H1 (cell line): ENCODE measurements around the gene ZFAND2B. TPM values are rescaled to one million over a fixed set of nuclear protein-coding genes. Genes with fewer than 3 reads are reported as not detected.

Experiments
- CTCF ChIA-PET: fragments of 300-600 bp; sonication (Branson Sonifier 250); formaldehyde crosslinking; loops from one replicate; lab custom pipeline; 2021; ENCODE audit not compliant: partially characterized antibody; lab: Charles Lee
- POLR2A ChIA-PET: fragments of 300-600 bp; sonication (Branson Sonifier 250); formaldehyde crosslinking; loops from one replicate; lab custom pipeline; 2021; ENCODE audit warnings: inconsistent platforms; ENCODE audit not compliant: partially characterized antibody; lab: Charles Lee
- DNase-seq, 2 experiments: peaks; one replicate each; pipeline versions ENCODE4 v3.0.0 to v3.0.0-alpha.2; 2010 to 2022; ENCODE audit warnings: low spot score in 2 of 2, low read depth in 1 of 2, mixed read lengths in 1 of 2
- FAIRE-seq: peaks from 2 replicates; lab custom pipeline; 2011; peaks lifted over from hg19 to GRCh38; lab: Jason Lieb, UNC
- H2AFZ ChIP-seq: 2 replicates; pipeline ENCODE4 v1.8.1; 2012; ENCODE audit warnings: low read length, inconsistent platforms
- H2AK5ac ChIP-seq: 2 replicates; pipeline ENCODE4 v1.6.1; 2013; ENCODE audit warnings: low read depth, low read length
- H2BK120ac ChIP-seq: replicated peaks from 2 replicates; pipeline ENCODE3; 2013; ENCODE audit warnings: low read depth, low read length, inconsistent platforms
- H2BK12ac ChIP-seq: 2 replicates; pipeline ENCODE4 v1.6.1; 2013; ENCODE audit warnings: low read depth, low read length
- H2BK15ac ChIP-seq: 2 replicates; pipeline ENCODE4 v1.6.1; 2013; ENCODE audit warnings: low read length
- H2BK20ac ChIP-seq: 2 replicates; pipeline ENCODE4 v1.6.1; 2013; ENCODE audit warnings: low read length
- H2BK5ac ChIP-seq: 2 replicates; pipeline ENCODE4 v1.6.1; 2013; ENCODE audit warnings: low read depth, low read length
- H3K14ac ChIP-seq: 2 replicates; pipeline ENCODE4 v1.6.1; 2013; ENCODE audit warnings: inconsistent platforms; ENCODE audit not compliant: insufficient read length
- H3K18ac ChIP-seq: 2 replicates; pipeline ENCODE4 v1.6.1; 2013; ENCODE audit warnings: low read length; ENCODE audit errors: extremely low read depth
- H3K23ac ChIP-seq: 2 replicates; pipeline ENCODE4 v1.6.1; 2013; ENCODE audit warnings: inconsistent platforms; ENCODE audit not compliant: insufficient read length
- H3K23me2 ChIP-seq: 2 replicates; pipeline ENCODE4 v1.6.1; 2013; ENCODE audit warnings: low read depth, low read length
- H3K27ac ChIP-seq: 2 replicates; pipeline ENCODE4 v1.6.1; 2011; ENCODE audit warnings: low read depth, low read length, inconsistent platforms
- H3K27me3 ChIP-seq, 4 experiments: replicated peaks in 1 of 4; 1 replicate in 1 of 4; 2 replicates in 3 of 4; pipeline versions ENCODE4 v1.6.1 to v1.8.1; 2011 to 2013; ENCODE audit warnings: low read length in 3 of 4, mild to moderate bottlenecking in 3 of 4, inconsistent platforms in 2 of 4, mixed read lengths in 2 of 4, moderate library complexity in 1 of 4; ENCODE audit not compliant: control insufficient read depth in 3 of 4, insufficient read depth in 3 of 4; ENCODE audit errors: extremely low read depth in 1 of 4
- H3K36me3 ChIP-seq, 4 experiments: 2 replicates each; pipeline versions ENCODE4 v1.6.1 to v1.8.1; 2011 to 2013; ENCODE audit warnings: mild to moderate bottlenecking in 4 of 4, low read length in 3 of 4, moderate library complexity in 2 of 4, control low read depth in 1 of 4, inconsistent platforms in 1 of 4; ENCODE audit not compliant: insufficient read depth in 4 of 4, control insufficient read depth in 2 of 4
- H3K4ac ChIP-seq: replicated peaks from 2 replicates; pipeline ENCODE3; 2013; ENCODE audit warnings: low read length, low read depth, mixed read lengths, inconsistent platforms; ENCODE audit not compliant: insufficient read length
- H3K4me1 ChIP-seq, 4 experiments: replicated peaks in 1 of 4; 1 replicate in 1 of 4; 2 replicates in 3 of 4; pipeline versions ENCODE4 v1.6.1 to v1.8.1; 2011 to 2013; ENCODE audit warnings: low read length in 3 of 4, inconsistent platforms in 2 of 4, mixed read lengths in 1 of 4; ENCODE audit not compliant: insufficient read depth in 4 of 4, control insufficient read depth in 3 of 4
- H3K4me2 ChIP-seq, 2 experiments: 2 replicates each; pipeline versions ENCODE4 v1.6.1 to v1.8.1; 2011 to 2013; ENCODE audit warnings: low read depth in 2 of 2, low read length in 2 of 2, control low read depth in 1 of 2, inconsistent platforms in 1 of 2, mild to moderate bottlenecking in 1 of 2; ENCODE audit not compliant: insufficient read depth in 1 of 2
- H3K4me3 ChIP-seq, 4 experiments: fragments of 200-600, 300-600 bp in 1 of 4; sonication (generic), shearing (Covaris generic), sonication (Bioruptor Twin) in 1 of 4; 2 replicates each; pipeline versions ENCODE4 v1.5.1 to v1.8.1; 2011 to 2016; ENCODE audit warnings: low read length in 4 of 4, low read depth in 3 of 4, control low read depth in 2 of 4, inconsistent platforms in 2 of 4, mild to moderate bottlenecking in 2 of 4, mixed read lengths in 1 of 4, moderate library complexity in 1 of 4; ENCODE audit not compliant: insufficient read depth in 2 of 4; ENCODE audit errors: extremely low read depth in 1 of 4
- H3K56ac ChIP-seq: replicated peaks from 2 replicates; pipeline ENCODE3; 2013; ENCODE audit warnings: low read depth, mild to moderate bottlenecking, mixed read lengths, low read length, inconsistent platforms; ENCODE audit not compliant: insufficient read length
- H3K79me1 ChIP-seq: 2 replicates; pipeline ENCODE4 v1.6.1; 2013; ENCODE audit warnings: low read depth, low read length, control low read depth
- H3K79me2 ChIP-seq, 2 experiments: 2 replicates each; pipeline versions ENCODE4 v1.6.1 to v1.8.1; 2012 to 2013; ENCODE audit warnings: low read length in 2 of 2, mild to moderate bottlenecking in 2 of 2, inconsistent platforms in 1 of 2; ENCODE audit not compliant: insufficient read depth in 2 of 2, control insufficient read depth in 1 of 2
- H3K9ac ChIP-seq, 4 experiments: replicated peaks in 1 of 4; 1 replicate in 1 of 4; 2 replicates in 3 of 4; pipeline versions ENCODE4 v1.6.1 to v1.8.1; 2011 to 2013; ENCODE audit warnings: low read depth in 3 of 4, low read length in 3 of 4, control low read depth in 2 of 4, mild to moderate bottlenecking in 2 of 4, moderate library complexity in 2 of 4, inconsistent platforms in 1 of 4; ENCODE audit errors: extremely low read depth in 1 of 4
- H3K9me3 ChIP-seq, 2 experiments: 2 replicates each; pipeline versions ENCODE4 v1.6.1 to v1.8.1; 2012 to 2013; ENCODE audit warnings: mild to moderate bottlenecking in 2 of 2, moderate library complexity in 2 of 2, control low read depth in 1 of 2, inconsistent platforms in 1 of 2, low read depth in 1 of 2, low read length in 1 of 2, mixed read lengths in 1 of 2; ENCODE audit not compliant: insufficient read depth in 2 of 2
- H4K20me1 ChIP-seq, 2 experiments: replicated peaks in 1 of 2; 2 replicates each; pipeline versions ENCODE3 to v1.8.1; 2011 to 2013; ENCODE audit warnings: inconsistent platforms in 2 of 2, low read length in 2 of 2, mild to moderate bottlenecking in 1 of 2; ENCODE audit not compliant: insufficient read depth in 2 of 2, control insufficient read depth in 1 of 2
- H4K5ac ChIP-seq: 2 replicates; pipeline ENCODE4 v1.6.1; 2013; ENCODE audit warnings: low read length, low read depth, mixed read lengths, inconsistent platforms; ENCODE audit not compliant: insufficient read length
- H4K8ac ChIP-seq: 2 replicates; pipeline ENCODE4 v1.8.0; 2013; ENCODE audit warnings: mild to moderate bottlenecking, moderate library complexity, low read length, inconsistent platforms; ENCODE audit not compliant: insufficient read depth; ENCODE audit errors: extremely low read depth
- H4K91ac ChIP-seq: replicated peaks from 2 replicates; pipeline ENCODE3; 2013; ENCODE audit warnings: low read length, mixed read lengths, inconsistent platforms; ENCODE audit not compliant: insufficient read length
- ASH2L ChIP-seq: fragments of 200-600, 300-600 bp; sonication (generic); IDR thresholded peaks from one replicate; pipeline ENCODE4 v1.7.1; 2017; ENCODE audit warnings: low read length
- CBX8 ChIP-seq: fragments of 300-800, 300-1000 bp; sonication (generic); IDR thresholded peaks from 2 replicates; pipeline ENCODE4 v1.7.1; 2016; ENCODE audit warnings: low read depth, low read length, borderline replicate concordance
- HDAC2 ChIP-seq, 2 experiments: fragments of 300-600 bp in 1 of 2; sonication (generic) in 1 of 2; IDR thresholded peaks; 2 replicates each; pipeline ENCODE4 v1.6.1; 2011 to 2012; ENCODE audit warnings: low read depth in 2 of 2, low read length in 2 of 2, mild to moderate bottlenecking in 2 of 2, moderate library complexity in 2 of 2, borderline replicate concordance in 1 of 2, inconsistent platforms in 1 of 2
- TEAD4 ChIP-seq: IDR thresholded peaks from 2 replicates; pipeline ENCODE4 v1.6.1; 2012; ENCODE audit warnings: low read depth, low read length, inconsistent platforms, mixed read lengths
- WGBS, 2 experiments: shearing (Covaris generic) in 1 of 2; methylation state at CpG; one replicate each; pipeline versions ENCODE4 v1.1.6 to v1.1.7; 2013 to 2015; ENCODE audit warnings: low lambda C conversion rate in 2 of 2, mixed read lengths in 2 of 2, inconsistent platforms in 1 of 2, low coverage in 1 of 2, missing lambda C conversion rate in 1 of 2; ENCODE audit not compliant: insufficient replicate concordance in 2 of 2, insufficient coverage in 1 of 2, insufficient read length in 1 of 2; ENCODE audit errors: extremely low coverage in 1 of 2, missing lambda C conversion rate in 1 of 2; 5-methylcytosine and 5-hydroxymethylcytosine counted together
- polyA plus RNA-seq, 7 experiments: library from polyadenylated mRNA; depleted of rRNA in 3 of 7; stranded (reverse) in 5 of 7; unstranded in 2 of 7; fragments of >200 nt in 5 of 7; fragments of 200-250 nt in 2 of 7; gene quantifications; 1 replicate in 5 of 7; 2 replicates in 1 of 7; 4 replicates in 1 of 7; pipeline versions ENCODE4 v1.2.1 to v1.2.3, GENCODE V29; 2011 to 2013; ENCODE audit warnings: missing spikeins in 2 of 7, mixed read lengths in 2 of 7
- total RNA-seq: library from RNA; stranded (reverse); fragmentation: NEBNext Ultra II Directional; extraction: Animal tissue kit (Norgen Biotek cat#: 25700); gene quantifications from 2 replicates; pipeline ENCODE4 v1.2.1, GENCODE V29; 2021

ZFAND2B gene
- total and polyA plus RNA-seq, 2 of the 8 experiments (the other 6 are each of a cell fraction or from before 2014, with no cell fraction given): 16.0 to 17.9 TPM

DNA sequence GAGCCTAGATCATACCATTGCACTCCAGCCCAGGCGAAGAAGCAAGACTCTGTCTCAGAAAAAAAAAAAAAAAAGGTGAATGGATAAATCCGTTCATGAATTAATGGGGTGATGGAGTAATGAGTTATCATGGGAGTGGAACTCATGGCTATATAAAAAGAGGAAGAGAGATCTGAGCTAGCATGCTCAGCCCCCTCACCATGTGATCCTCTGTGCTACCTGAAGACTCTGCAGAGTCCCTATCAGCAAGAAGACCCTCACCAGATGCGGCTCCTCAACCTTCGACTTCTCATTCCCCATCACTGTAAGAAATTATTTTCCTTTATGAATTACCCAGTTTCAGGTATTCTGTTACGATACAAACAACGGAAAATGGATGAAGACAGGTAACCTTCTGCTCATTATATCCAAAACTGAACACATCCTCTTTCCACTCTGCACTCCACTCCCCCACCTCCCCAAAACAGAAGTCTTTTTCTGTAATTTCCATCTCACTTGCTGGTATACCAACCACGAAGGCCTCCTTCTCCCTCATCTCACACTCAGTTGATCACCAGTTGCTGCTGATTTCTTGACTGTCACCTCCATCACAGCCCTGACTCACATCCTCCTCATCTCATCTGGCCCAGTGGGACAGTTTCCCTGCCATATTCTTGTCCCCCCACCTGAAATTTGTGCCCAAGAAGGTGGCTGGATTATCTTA lies 19.7 kb upstream of the ZFAND2B start:
- Histone ChIP-seq H3K18ac (no peak overlapping the region), H4K8ac (no peak overlapping the region), H2BK20ac (no peak overlapping the region), H3K23ac (no peak overlapping the region), H3K4me3 (no peak overlapping the region), H3K9ac (no peak overlapping the region), H3K4me1 (no peaks in the 10 kb centered on the region), H3K79me2 (no peaks in the 10 kb centered on the region), H2BK120ac (no peak overlapping the region), H3K27ac (no peak overlapping the region), H4K20me1 (peaks cover 0 to 2% of the 10 kb centered on the region in 2 experiments), H3K56ac (no peak overlapping the region), H4K91ac (no peak overlapping the region), H4K5ac (no peak overlapping the region), H2AFZ (no peak overlapping the region), H2AK5ac (no peak overlapping the region), H3K4me2 (no peak overlapping the region), H2BK15ac (no peak overlapping the region), H3K27me3 (no peaks in the 10 kb centered on the region), H3K79me1 (no peaks in the 10 kb centered on the region), H3K9me3 (no peaks in the 10 kb centered on the region), H3K23me2 (no peaks in the 10 kb centered on the region), H3K14ac (no peak overlapping the region), H3K36me3 (peaks cover 4 to 21% (median 10%) of the 10 kb centered on the region in 4 experiments; a peak in 6 of 8 replicates), H2BK5ac (no peak overlapping the region), H2BK12ac (no peak overlapping the region), H3K4ac (no peak overlapping the region)
- no peak for TF ChIP-seq ASH2L
- TF ChIP-seq HDAC2 (IDR thresholded peaks at IDR 0.05; ENCODE audit: borderline replicate concordance in 1 of 2, low read depth in 2 of 2, low read length in 2 of 2): no peak
- no peak for TF ChIP-seq CBX8
- TF ChIP-seq TEAD4: no peak
- CTCF ChIA-PET: no interaction called here
- FAIRE-seq (no peak), DNase-seq (no peak)
- 88% methylated on average over 6 of the region's 7 CpGs; no CpG with 5 or more reads in 1 of the 2 experiments for WGBS, 2 experiments
- POLR2A ChIA-PET: no interaction called here
